Pancreas (tissue), 10 donors: ENCODE results near the gene BRMS1. TPM values are rescaled to one million over a fixed set of nuclear protein-coding genes. Genes with fewer than 3 reads are reported as not detected.
"Not testable (repeated sequence)": the region's sequence is repeated elsewhere in the genome, so short reads cannot be mapped to it uniquely, and the experiment has no call there.

Experiments
- ATAC-seq, 4 donors: fragments of 200-7000 bp; cut with Tn5 transposase; one replicate each; pipeline versions ENCODE4 v1.8.0 to v1.9.1; 2020; ENCODE audit warnings: mild to moderate bottlenecking in 4 of 4, moderate library complexity in 4 of 4
- DNase-seq, 6 donors: peaks; one replicate each; pipeline ENCODE4 v3.0.0-alpha.2; 2020
- FAIRE-seq: peaks from 2 replicates; lab custom pipeline; 2012; peaks lifted over from hg19 to GRCh38; lab: Jason Lieb, UNC
- H3K27ac ChIP-seq, 4 donors: fragments of 200-600 bp; sonication (generic); 1 replicate in 3 of 4; 2 replicates in 1 of 4; pipeline versions ENCODE4 v1.5.0 to v1.8.0; 2020
- H3K27me3 ChIP-seq, 4 donors: fragments of 200-600 bp; one replicate each; pipeline ENCODE4 v1.8.0; 2021
- H3K36me3 ChIP-seq, 3 donors: fragments of 200-600 bp; sonication (generic) in 1 of 3; one replicate each; pipeline versions ENCODE4 v1.5.0 to v1.8.0; 2020 to 2021
- H3K4me1 ChIP-seq, 3 donors: fragments of 200-600 bp; one replicate each; pipeline ENCODE4 v1.8.0; 2021
- H3K4me3 ChIP-seq, 4 donors: fragments of 200-600 bp; sonication (generic) in 2 of 4; one replicate each; pipeline versions ENCODE4 v1.5.0 to v1.8.0; 2020 to 2021
- H3K9me3 ChIP-seq, 4 donors: fragments of 200-600 bp; one replicate each; pipeline ENCODE4 v1.8.0; 2021
- WGBS, 2 donors: extraction: QIAGEN DNeasy Blood & Tissue Kit; methylation state at CpG; one replicate each; pipeline ENCODE4 v1.1.7; 2013; 5-methylcytosine and 5-hydroxymethylcytosine counted together
- intact Hi-C, 3 donors: fragments of 100-400 bp; cut with DNase I; formaldehyde crosslinking; loops; one replicate each; pipeline versions ENCODE4 v1.11.1 to v1.14.2; 2022
- polyA plus RNA-seq, 2 donors: library from polyadenylated mRNA; stranded (reverse); fragments of 200-250 nt; gene quantifications; one replicate each; pipeline ENCODE4 v1.2.3, GENCODE V29; 2013
- total RNA-seq, 6 donors: library from RNA; stranded (reverse); fragmentation: NEBNext Ultra II Directional in 4 of 6; extraction: Animal tissue kit (Norgen Biotek cat#: 25700) in 4 of 6; gene quantifications; one replicate each; pipeline versions ENCODE4 v1.2.1 to v1.2.4, GENCODE V29; 2021 to 2023
- TF ChIP-seq, protein P1 (sequence below), 4 donors: fragments of 200-600 bp; sonication (generic) in 3 of 4; IDR thresholded peaks; one replicate each; pipeline versions ENCODE4 v1.5.0 to v1.8.0; 2021; ENCODE audit warnings: antibody characterized with exemption in 4 of 4
- donor health status: healthy with polysubstance abuse.
- donor health status: DM: no; HTN: no; CAD: no; lungs with moderate emphysema.
- donor health status: DM: no; HTN: no; CAD: no.
- donor health status: control.
- donor health status: control.
- donor health status: Bipolar disorder and iron deficiency.
- donor health status: DM: yes; HTN: yes; CAD: no.
- donor health status: DM: no; HTN: no; CAD: no.
- donor health status: DM: no; HTN: no; CAD: no.
- donor health status: DM: yes; HTN: yes; CAD: no.

BRMS1 gene
- total and polyA plus RNA-seq, 8 donors: 14.3 to 65.0 (median 21.2) TPM

- 4 to 5% methylated on average over 20 of the region's 20 CpGs for WGBS, 2 donors
- H3K4me3 ChIP-seq: peak overlapping the region in 2 of 4 donors; percentile 19 to 21
Measured at GRCh38 chr11:66386171-66387069, 41.5 kb upstream of the BRMS1 start.

DNA sequence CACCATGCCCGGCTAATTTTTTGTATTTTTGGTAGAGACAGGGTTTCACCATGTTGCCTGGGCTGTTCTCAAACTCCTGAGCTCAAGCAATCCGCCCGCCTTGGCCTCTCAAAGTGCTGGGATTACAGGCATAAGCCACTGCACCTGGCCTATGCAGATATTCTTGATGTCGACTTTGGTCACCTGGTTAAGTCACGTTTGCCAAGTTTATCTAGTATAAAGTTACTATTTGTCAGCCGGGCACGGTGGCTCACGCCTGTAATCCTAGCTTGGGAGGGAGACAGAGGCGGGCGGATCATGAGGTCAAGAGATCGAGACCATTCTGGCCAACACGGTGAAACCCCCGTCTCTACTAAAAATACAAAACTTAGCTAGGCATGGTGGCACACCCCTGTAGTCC is 39.4 kb upstream of the BRMS1 start:
- H3K27ac ChIP-seq, ATAC-seq, H3K27me3 ChIP-seq, H3K36me3 ChIP-seq, intact Hi-C loops, DNase-seq, H3K4me1 ChIP-seq, H3K9me3 ChIP-seq, FAIRE-seq, H3K4me3 ChIP-seq: not testable (repeated sequence)
- WGBS, 2 donors: 56 to 61% methylated on average over 13 of the region's 13 CpGs

More at GRCh38 chr11:66386171-66387069, 41.5 kb upstream of the BRMS1 start:
- peak; percentile 81 to 92 (median 90) for ATAC-seq
- intact Hi-C loops: loop anchor here in 1 of 3 donors (5.0 kb wide), 1 partner anchor 79 kb away; no protein-coding TSS in a partner anchor
- peak overlapping the region in 1 of 4 donors; percentile 62 for H3K27ac ChIP-seq
- no peaks in the 10 kb centered on the region for H3K27me3 ChIP-seq
- peak; percentile 71 to 94 (median 86) for DNase-seq
- FAIRE-seq: no peak
- TF ChIP-seq, protein P1, sequence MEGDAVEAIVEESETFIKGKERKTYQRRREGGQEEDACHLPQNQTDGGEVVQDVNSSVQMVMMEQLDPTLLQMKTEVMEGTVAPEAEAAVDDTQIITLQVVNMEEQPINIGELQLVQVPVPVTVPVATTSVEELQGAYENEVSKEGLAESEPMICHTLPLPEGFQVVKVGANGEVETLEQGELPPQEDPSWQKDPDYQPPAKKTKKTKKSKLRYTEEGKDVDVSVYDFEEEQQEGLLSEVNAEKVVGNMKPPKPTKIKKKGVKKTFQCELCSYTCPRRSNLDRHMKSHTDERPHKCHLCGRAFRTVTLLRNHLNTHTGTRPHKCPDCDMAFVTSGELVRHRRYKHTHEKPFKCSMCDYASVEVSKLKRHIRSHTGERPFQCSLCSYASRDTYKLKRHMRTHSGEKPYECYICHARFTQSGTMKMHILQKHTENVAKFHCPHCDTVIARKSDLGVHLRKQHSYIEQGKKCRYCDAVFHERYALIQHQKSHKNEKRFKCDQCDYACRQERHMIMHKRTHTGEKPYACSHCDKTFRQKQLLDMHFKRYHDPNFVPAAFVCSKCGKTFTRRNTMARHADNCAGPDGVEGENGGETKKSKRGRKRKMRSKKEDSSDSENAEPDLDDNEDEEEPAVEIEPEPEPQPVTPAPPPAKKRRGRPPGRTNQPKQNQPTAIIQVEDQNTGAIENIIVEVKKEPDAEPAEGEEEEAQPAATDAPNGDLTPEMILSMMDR (IDR thresholded peaks at IDR 0.05): peak; percentile 86 to 96 (median 92)
- H3K9me3 ChIP-seq: no peaks in the 10 kb centered on the region
- H3K4me1 ChIP-seq: no peaks in the 10 kb centered on the region
- no peaks in the 10 kb centered on the region for H3K36me3 ChIP-seq

DNA sequence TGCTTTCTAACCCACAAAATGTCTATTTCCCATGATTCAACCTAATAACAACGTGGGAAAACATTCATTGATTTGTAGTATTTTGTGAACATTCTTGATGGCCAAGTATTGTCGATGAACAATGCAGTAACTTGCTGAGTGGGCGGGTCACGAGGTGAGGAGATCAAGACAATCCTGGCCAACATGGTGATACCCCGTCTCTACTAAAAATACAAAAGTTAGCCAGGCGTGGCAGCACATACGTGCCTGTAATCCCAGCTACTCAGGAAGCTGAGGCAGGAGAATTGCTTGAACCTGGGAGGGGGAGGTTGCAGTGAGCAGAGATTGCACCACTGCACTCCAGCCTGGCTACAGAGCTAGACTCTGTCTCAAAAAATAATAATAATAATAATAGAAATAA is 35.4 kb upstream of the BRMS1 start:
- H3K27me3 ChIP-seq, H3K27ac ChIP-seq, H3K4me3 ChIP-seq, ATAC-seq, H3K36me3 ChIP-seq, FAIRE-seq, intact Hi-C loops, H3K9me3 ChIP-seq, H3K4me1 ChIP-seq: not testable (repeated sequence)
- WGBS, 2 donors: 17 to 22% methylated on average over 7 of the region's 7 CpGs
- DNase-seq: peak in 1 of 6 donors; percentile 15

DNA sequence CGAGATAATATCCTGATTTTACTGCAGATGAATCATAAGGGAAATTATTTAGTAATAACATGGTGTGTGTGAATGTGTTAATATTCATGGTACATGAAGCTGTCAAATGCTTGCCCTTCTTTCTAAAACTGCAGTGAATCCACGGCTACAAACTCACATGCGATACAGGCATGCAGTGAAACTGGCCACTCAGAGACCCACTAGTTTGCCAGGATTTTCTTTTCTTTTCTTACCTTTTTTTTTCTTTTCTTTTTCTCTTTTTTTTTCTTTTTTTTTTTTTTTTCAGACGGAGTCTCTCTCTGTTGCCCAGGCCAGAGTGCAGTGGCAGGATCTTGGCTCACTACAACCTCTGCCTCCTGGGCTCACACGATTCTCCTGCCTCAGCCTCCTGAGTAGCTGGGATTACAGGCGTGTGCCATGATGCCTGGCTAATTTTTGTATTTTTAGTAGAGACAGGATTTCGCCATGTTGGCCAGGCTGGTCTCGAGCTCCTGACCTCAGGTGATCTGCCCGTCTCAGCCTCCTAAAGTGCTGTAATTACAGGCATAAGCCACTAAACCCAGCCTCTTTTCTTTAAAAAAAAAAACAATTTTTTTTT is 28.9 kb upstream of the BRMS1 start:
- not testable (repeated sequence) for H3K27ac ChIP-seq, FAIRE-seq
- 67 to 78% methylated on average over 9 of the region's 9 CpGs for WGBS, 2 donors

DNA sequence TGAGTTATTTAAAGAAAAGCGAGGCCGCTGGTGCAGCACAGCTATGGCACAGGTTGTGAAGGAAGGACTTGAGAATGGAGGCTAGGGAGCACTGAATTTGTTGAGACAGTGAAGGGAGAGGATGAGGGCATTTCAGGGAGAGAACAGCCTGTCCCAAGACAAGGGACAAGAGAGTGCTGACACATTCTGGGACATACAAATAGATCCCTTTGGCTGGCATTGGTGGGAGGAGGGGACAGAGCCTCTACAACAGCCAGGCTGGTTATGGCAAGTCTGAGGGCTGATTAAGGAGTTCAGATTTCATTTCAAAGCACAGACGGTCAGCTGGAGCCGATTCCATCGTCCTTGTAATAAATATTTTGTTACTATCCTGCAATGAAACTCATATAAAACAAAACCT is 28.4 kb upstream of the BRMS1 start:
- 32 to 34% methylated on average over 5 of the region's 5 CpGs for WGBS, 2 donors
- TF ChIP-seq, protein P1 (IDR thresholded peaks at IDR 0.05): no peak
- DNase-seq (no peak), FAIRE-seq (no peak), ATAC-seq (no peak)
- Histone ChIP-seq H3K4me1 (peaks cover 0 to 4% (median 0%) of the 10 kb centered on the region in 3 donors), H3K27me3 (no peaks in the 10 kb centered on the region), H3K9me3 (no peaks in the 10 kb centered on the region), H3K36me3 (no peaks in the 10 kb centered on the region), H3K4me3 (no peak overlapping the region), H3K27ac (no peak overlapping the region)
- intact Hi-C loops: no loop called here

More for the DNA sequence above, 28.9 kb upstream of the BRMS1 start:
- H3K36me3 ChIP-seq, H3K4me3 ChIP-seq, DNase-seq, intact Hi-C loops, H3K27me3 ChIP-seq, ATAC-seq, H3K4me1 ChIP-seq, H3K9me3 ChIP-seq: not testable (repeated sequence)

GRCh38 chr11:66371627-66372415 is 26.9 kb upstream of the BRMS1 start, which contains the start of gene SLC29A2:
TSS of gene SLC29A2 (minus strand) at chr11:66371760. CDS start at chr11:66371591, 169 bp downstream.
- FAIRE-seq: no peak
- Histone ChIP-seq H3K36me3 (no peaks in the 10 kb centered on the region), H3K4me1 (peaks cover 0 to 4% (median 0%) of the 10 kb centered on the region in 3 donors), H3K27ac (peak within 1 kb of the TSS; percentile 77 to 94 (median 92)), H3K27me3 (no peaks in the 10 kb centered on the region), H3K9me3 (no peaks in the 10 kb centered on the region), H3K4me3 (peak within 1 kb of the TSS; percentile 60 to 69 (median 62))
- TF ChIP-seq, protein P1 (IDR thresholded peaks at IDR 0.05): no peak
- intact Hi-C loops: no loop called here
- WGBS, 2 donors: 0 to 1% methylated on average over 49 to 72 of the region's 72 CpGs
- DNase-seq: peak; percentile 81 to 92 (median 86)
- peak; percentile 75 to 90 (median 84) for ATAC-seq
